ENCODE results near the gene IL18BP. TPM values are rescaled to one million over a fixed set of nuclear protein-coding genes. Genes with fewer than 3 reads are reported as not detected.

IL18BP gene
- total and polyA plus RNA-seq, 2 donors (not counting 3 experiments of a cell fraction or from before 2014, with no cell fraction given) = 12.9 to 20.1 TPM

GRCh38 chr11:72045849-72046248 is 47.1 kb downstream of the IL18BP start:
- no peak overlapping the region for H3K27ac ChIP-seq (ENCODE audit: insufficient read depth, low read depth, low read length)
- ChIA-PET CTCF (interaction anchor here (3.6 kb wide), 1 partner anchor 21 kb away, joined by 28 read pairs; no protein-coding TSS in a partner anchor), POLR2A (no interaction called here)
- H4K20me1 ChIP-seq (replicated peaks; ENCODE audit: control insufficient read depth, extremely low read depth, insufficient read depth, low read length) = no peaks in the 10 kb centered on the region
- no peak overlapping the region for H2AFZ ChIP-seq (ENCODE audit: low read depth, low read length)
- no TSS peak for BruUV-seq (replicated peaks)
- DNase-seq (ENCODE audit: low read depth, low spot score) (no peak), FAIRE-seq (no peak)
- dilution Hi-C loops (cut with MboI; ENCODE audit: extremely low pct_ligation_motif_present, low sequenced_read_pairs) (no loop called here), intact Hi-C loops (cut with micrococcal nuclease) (no loop called here)
- H3K4me3 ChIP-seq (replicated peaks in 1 of 3; ENCODE audit: insufficient read depth in 1 of 3, low read depth in 1 of 3, low read length in 3 of 3) = no peak overlapping the region
- TF ChIP-seq GATA2 (IDR thresholded peaks at IDR 0.05; ENCODE audit: insufficient read depth, insufficient read length, low read depth, low read length) = no peak
- TF ChIP-seq FOS (IDR thresholded peaks at IDR 0.05; ENCODE audit: borderline replicate concordance, insufficient read depth, low read length) = no peak
- no peak for TF ChIP-seq MAX (IDR thresholded peaks at IDR 0.05; ENCODE audit: insufficient read depth, insufficient read length)
- peaks cover 27% of the 10 kb centered on the region for H3K4me1 ChIP-seq (ENCODE audit: control insufficient read depth, extremely low read depth, insufficient read depth, low read length)
- no peaks in the 10 kb centered on the region for H3K36me3 ChIP-seq (ENCODE audit: control insufficient read depth in 2 of 2, extremely low read depth in 1 of 2, insufficient read depth in 2 of 2, low read length in 2 of 2)
- peaks cover 44% of the 10 kb centered on the region for H3K79me2 ChIP-seq (ENCODE audit: control insufficient read depth, insufficient read depth, low read length)
- H3K9me1 ChIP-seq (replicated peaks; ENCODE audit: control insufficient read depth, extremely low read depth, insufficient read depth, low read length) = no peaks in the 10 kb centered on the region
- H3K4me2 ChIP-seq (ENCODE audit: insufficient read depth, low read length) = no peak overlapping the region
- no peaks in the 10 kb centered on the region for H3K9me3 ChIP-seq (replicated peaks; ENCODE audit: control insufficient read depth, insufficient read depth, low read length)
- H3K9ac ChIP-seq (replicated peaks; ENCODE audit: extremely low read depth, insufficient read depth, low read length) = no peak overlapping the region
- no peaks in the 10 kb centered on the region for H3K27me3 ChIP-seq (ENCODE audit: control insufficient read depth in 2 of 2, insufficient read depth in 2 of 2, low read length in 2 of 2)

DNA sequence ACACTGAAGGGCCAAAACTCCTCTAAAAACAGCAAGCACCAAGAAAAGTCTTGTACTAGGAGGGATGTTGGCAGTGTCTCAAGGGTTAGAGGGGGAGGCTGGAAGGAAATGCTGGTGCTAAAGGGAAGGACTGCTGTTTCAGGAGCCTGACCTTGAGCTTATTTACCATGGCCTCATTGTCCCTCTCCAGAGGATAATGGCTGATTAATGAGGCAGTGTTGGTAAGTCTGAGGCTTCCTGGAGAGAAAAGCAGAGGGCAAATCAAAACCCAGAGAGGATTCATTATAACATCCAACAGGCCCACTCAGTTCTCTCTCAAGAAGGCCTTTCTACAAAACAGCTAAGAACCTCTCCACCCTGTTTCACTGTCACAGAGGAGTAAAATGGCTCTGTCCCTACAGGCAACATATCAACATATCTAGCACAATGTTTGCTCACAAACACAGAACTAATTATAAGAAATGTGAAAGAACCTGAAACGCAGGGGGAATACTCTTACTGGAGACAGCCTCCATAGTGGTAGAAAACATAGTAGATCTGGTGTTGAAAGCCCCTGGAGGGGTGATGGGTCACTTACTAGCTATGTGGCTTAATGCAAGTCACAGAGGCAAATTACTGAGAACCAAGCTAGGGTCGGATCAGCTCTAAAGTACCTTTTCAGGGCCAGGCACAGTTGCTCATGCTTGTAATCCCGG is 50.2 kb downstream of the IL18BP start:
- DNase-seq (ENCODE audit: low read depth, low spot score) (peak; percentile 90), FAIRE-seq (peak; percentile 95)
- Histone ChIP-seq H2AFZ (ENCODE audit: low read depth, low read length) (no peak overlapping the region), H3K9me1 (replicated peaks; ENCODE audit: control insufficient read depth, extremely low read depth, insufficient read depth, low read length) (no peaks in the 10 kb centered on the region), H3K36me3 (ENCODE audit: control insufficient read depth in 2 of 2, extremely low read depth in 1 of 2, insufficient read depth in 2 of 2, low read length in 2 of 2) (no peaks in the 10 kb centered on the region), H3K27me3 (ENCODE audit: control insufficient read depth in 2 of 2, insufficient read depth in 2 of 2, low read length in 2 of 2) (no peaks in the 10 kb centered on the region), H3K4me3 (replicated peaks in 1 of 3; ENCODE audit: insufficient read depth in 1 of 3, low read depth in 1 of 3, low read length in 3 of 3) (peak overlapping the region in 1 of 3 experiments; percentile 15), H3K4me2 (ENCODE audit: insufficient read depth, low read length) (peak overlapping the region; percentile 12), H3K9me3 (replicated peaks; ENCODE audit: control insufficient read depth, insufficient read depth, low read length) (no peaks in the 10 kb centered on the region), H3K79me2 (ENCODE audit: control insufficient read depth, insufficient read depth, low read length) (peaks cover 56% of the 10 kb centered on the region), H4K20me1 (replicated peaks; ENCODE audit: control insufficient read depth, extremely low read depth, insufficient read depth, low read length) (no peaks in the 10 kb centered on the region), H3K27ac (ENCODE audit: insufficient read depth, low read depth, low read length) (peak overlapping the region; percentile 40), H3K9ac (replicated peaks; ENCODE audit: extremely low read depth, insufficient read depth, low read length) (no peak overlapping the region), H3K4me1 (ENCODE audit: control insufficient read depth, extremely low read depth, insufficient read depth, low read length) (peaks cover 8% of the 10 kb centered on the region)
- TF ChIP-seq CTCF (IDR thresholded peaks at IDR 0.05; ENCODE audit: extremely low read depth in 1 of 2, insufficient read depth in 1 of 2, low read depth in 1 of 2, low read length in 2 of 2) (no peak), POLR2AphosphoS5 (IDR thresholded peaks at IDR 0.05; ENCODE audit: insufficient read depth, low read depth, low read length) (peak; percentile 36), POLR2A (IDR thresholded peaks at IDR 0.05; ENCODE audit: low read depth, low read length) (peak; percentile 19)
- CTCF ChIA-PET = interaction anchor here (0.7 to 3.6 kb wide), 9 partner anchors 8 to 382 kb away, joined by 3 to 28 read pairs (median 4); no protein-coding TSS in a partner anchor
- BruUV-seq (replicated peaks) = no TSS peak
- intact Hi-C loops (cut with micrococcal nuclease) (no loop called here), dilution Hi-C loops (cut with MboI; ENCODE audit: extremely low pct_ligation_motif_present, low sequenced_read_pairs) (no loop called here)
- POLR2A ChIA-PET = interaction anchor here (1.1 to 1.2 kb wide), 2 partner anchors 9 to 19 kb away, joined by 4 to 5 read pairs; no protein-coding TSS in a partner anchor
